GM23338 (cell line): Measurements from ENCODE around the gene FUCA1. TPM values are rescaled to one million over a fixed set of nuclear protein-coding genes. Genes with fewer than 3 reads are reported as not detected.

Experiments used
- ATAC-seq: fragments of 200-7000 bp; cut with Tn5 transposase; 3 replicates; pipeline ENCODE4 v1.9.1; 2020
- DNase-seq: peaks from one replicate; pipeline ENCODE4 v3.0.0-alpha.2; 2015; ENCODE audit warnings: low spot score
- H2AFZ ChIP-seq: fragments of 200-600 bp; sonication (generic); 2 replicates; pipeline ENCODE4 v1.8.0; 2016; ENCODE audit warnings: antibody characterized with exemption, mild to moderate bottlenecking, moderate library complexity
- H3F3A ChIP-seq: fragments of 200-600 bp; sonication (generic); replicated peaks from 2 replicates; pipeline ENCODE4 v1.8.0; 2017; ENCODE audit warnings: antibody characterized with exemption, mixed run types, low read depth
- H3K27ac ChIP-seq: fragments of 200-600 bp; sonication (generic); 2 replicates; pipeline ENCODE4 v1.6.1; 2016; ENCODE audit warnings: low read depth
- H3K27me3 ChIP-seq: fragments of 200-600 bp; sonication (generic); 2 replicates; pipeline ENCODE4 v1.8.0; 2016; ENCODE audit warnings: mild to moderate bottlenecking, mixed run types, moderate library complexity; ENCODE audit not compliant: insufficient read depth
- H3K36me3 ChIP-seq: fragments of 200-600 bp; sonication (generic); 2 replicates; pipeline ENCODE4 v1.8.0; 2016; ENCODE audit warnings: mild to moderate bottlenecking; ENCODE audit not compliant: insufficient read depth
- H3K4me1 ChIP-seq: fragments of 200-600 bp; sonication (generic); 2 replicates; pipeline ENCODE4 v1.8.0; 2016; ENCODE audit warnings: mild to moderate bottlenecking, moderate library complexity; ENCODE audit not compliant: insufficient read depth
- H3K4me2 ChIP-seq: fragments of 200-600 bp; sonication (generic); 2 replicates; pipeline ENCODE4 v1.7.1; 2017; ENCODE audit warnings: mixed run types
- H3K4me3 ChIP-seq: fragments of 200-600 bp; sonication (generic); 2 replicates; pipeline ENCODE4 v1.6.1; 2016; ENCODE audit warnings: mixed run types
- H3K79me2 ChIP-seq: fragments of 200-600 bp; sonication (generic); replicated peaks from 2 replicates; pipeline ENCODE4 v1.8.0; 2017; ENCODE audit warnings: mild to moderate bottlenecking; ENCODE audit not compliant: insufficient read depth
- H3K9me2 ChIP-seq: fragments of 200-600 bp; sonication (generic); 2 replicates; pipeline ENCODE4 v1.8.0; 2017; ENCODE audit not compliant: insufficient read depth
- H4K20me1 ChIP-seq: fragments of 200-600 bp; sonication (generic); replicated peaks from 2 replicates; pipeline ENCODE4 v1.8.0; 2017; ENCODE audit warnings: mild to moderate bottlenecking; ENCODE audit not compliant: insufficient read depth
- H3K27ac Mint-ChIP-seq: 2 replicates; pipeline ENCODE4 v1.8.0; 2020; ENCODE audit warnings: inconsistent platforms, mild to moderate bottlenecking, moderate library complexity, mixed read lengths
- H3K27me3 Mint-ChIP-seq: 3 replicates; pipeline ENCODE4 v1.8.0; 2022; ENCODE audit warnings: low read depth, mild to moderate bottlenecking, moderate library complexity, mixed read lengths, inconsistent platforms; ENCODE audit not compliant: insufficient read depth, poor library complexity
- H3K36me3 Mint-ChIP-seq: 3 replicates; pipeline ENCODE4 v1.8.0; 2021; ENCODE audit warnings: low read depth, mild to moderate bottlenecking, inconsistent platforms, moderate library complexity, mixed read lengths
- H3K4me1 Mint-ChIP-seq: 3 replicates; pipeline ENCODE4 v1.8.0; 2020; ENCODE audit warnings: mild to moderate bottlenecking, inconsistent platforms, mixed read lengths
- H3K4me3 Mint-ChIP-seq: 3 replicates; pipeline ENCODE4 v1.8.0; 2021; ENCODE audit warnings: moderate library complexity, mild to moderate bottlenecking, inconsistent platforms, mixed read lengths
- H3K9me3 Mint-ChIP-seq: 3 replicates; pipeline ENCODE4 v1.8.0; 2020; ENCODE audit warnings: moderate library complexity, mild to moderate bottlenecking, inconsistent platforms, mixed read lengths
- CREB1 ChIP-seq: fragments of 250-450 bp; sonication (Bioruptor Pico); IDR thresholded peaks from 2 replicates; pipeline ENCODE4 v1.5.0; 2020; ENCODE audit warnings: low read depth, mild to moderate bottlenecking, moderate library complexity
- CTCF ChIP-seq, 2 experiments: fragments of 200-600 bp in 1 of 2; sonication (generic) in 1 of 2; conservative IDR thresholded peaks; 2 replicates each; pipeline versions ENCODE4 v1.5.1 to v1.6.1; 2016 to 2017; ENCODE audit warnings: antibody characterized with exemption in 2 of 2, low read depth in 2 of 2, mild to moderate bottlenecking in 2 of 2, moderate library complexity in 1 of 2
- ETS1 ChIP-seq: IDR thresholded peaks from 2 replicates; pipeline ENCODE4 v1.6.1; 2016; ENCODE audit warnings: antibody characterized with exemption
- EZH2 ChIP-seq: fragments of 200-600 bp; sonication (generic); IDR thresholded peaks from one replicate; pipeline ENCODE4 v1.8.0; 2017; ENCODE audit warnings: antibody characterized with exemption, mild to moderate bottlenecking, low read depth; ENCODE audit not compliant: unreplicated experiment
- EZH2phosphoT487 ChIP-seq: fragments of 200-600 bp; sonication (generic); IDR thresholded peaks from one replicate; pipeline ENCODE4 v1.8.1; 2018; ENCODE audit warnings: antibody characterized with exemption; ENCODE audit not compliant: unreplicated experiment
- POLR2AphosphoS5 ChIP-seq: IDR thresholded peaks from 2 replicates; pipeline ENCODE4 v1.6.1; 2016; ENCODE audit warnings: antibody characterized with exemption, low read depth
- REST ChIP-seq: IDR thresholded peaks from one replicate; pipeline ENCODE4 v1.6.1; 2018; ENCODE audit warnings: antibody characterized with exemption; ENCODE audit not compliant: unreplicated experiment
- STAT1 ChIP-seq: IDR thresholded peaks from one replicate; pipeline ENCODE4 v1.6.1; 2016; ENCODE audit warnings: antibody characterized with exemption; ENCODE audit not compliant: unreplicated experiment
- ZNF331 ChIP-seq: fragments of 250-450 bp; sonication (Bioruptor Pico); IDR thresholded peaks from 2 replicates; pipeline ENCODE4 v1.5.0; 2020; ENCODE audit warnings: low read depth, mild to moderate bottlenecking, moderate library complexity
- long read RNA-seq: library from polyadenylated mRNA; unstranded; transcript quantifications from one replicate; pipeline ENCODE4 v2.0.0, GENCODE V29; 2020; ENCODE audit not compliant: unreplicated experiment
- polyA plus RNA-seq: library from polyadenylated mRNA; unstranded; fragments of >200 nt; fragmentation: Nextera tagmentation; extraction: Ambion mirVana; gene quantifications from 2 replicates; pipeline ENCODE4 v1.2.1, GENCODE V29; 2016
- total RNA-seq: library from RNA; depleted of rRNA; stranded (reverse); fragments of >200 nt; shearing (Covaris generic); gene quantifications from 2 replicates; pipeline ENCODE4 v1.2.3, GENCODE V29; 2014; rRNA removed

The FUCA1 gene
- total RNA-seq = 8.5 and 10.2 TPM in 2 replicates
- polyA plus RNA-seq = 3.5 and 4.4 TPM in 2 replicates
- long read RNA-seq, transcript FUCA1-201 (8 exons, 2,047 nt) = major isoform, 7 of 8 reads
- long read RNA-seq, partial matches to known transcripts = 0 of 8 reads
- long read RNA-seq, other reads (novel, unspliced or antisense) = 1 of 8 reads

- peak; percentile 99 for DNase-seq
- peaks cover 28% of the 10 kb centered on the region for H3K27me3 Mint-ChIP-seq
- peak within 1 kb of the TSS; percentile 92 for H3K4me2 ChIP-seq
- H4K20me1 ChIP-seq = no peaks in the 10 kb centered on the region
- H3K79me2 ChIP-seq = no peaks in the 10 kb centered on the region
- peak; percentile 96 for ATAC-seq
- no peaks in the 10 kb centered on the region for H3K4me1 Mint-ChIP-seq
- H2AFZ ChIP-seq = peak within 1 kb of the TSS; percentile 94
- H3K36me3 ChIP-seq = no peaks in the 10 kb centered on the region
- peak within 1 kb of the TSS; percentile 75 for H3K4me3 Mint-ChIP-seq
- no peak within 1 kb of the TSS for H3K27ac Mint-ChIP-seq
- no peaks in the 10 kb centered on the region; the same call in 2 of the 3 replicates for H3K9me3 Mint-ChIP-seq
- H3K27me3 ChIP-seq = peaks cover 25% of the 10 kb centered on the region
- TF ChIP-seq EZH2phosphoT487 (no peak), ETS1 (0 out of 2 replicates have a peak, but pooled peaks have one; percentile 6), CTCF (conservative IDR thresholded peaks at IDR 0.05; ENCODE audit: low read depth in 2 of 2) (peak; percentile 81 to 94), REST (no peak), CREB1 (CRISPR knock-in tag) (peak; percentile 41), ZNF331 (CRISPR knock-in tag) (no peak), STAT1 (no peak), EZH2 (peak; percentile 19), POLR2AphosphoS5 (peak; percentile 77)
- H3K36me3 Mint-ChIP-seq = no peaks in the 10 kb centered on the region
- peak within 1 kb of the TSS; percentile 86 for H3K4me3 ChIP-seq
- H3K9me2 ChIP-seq = no peaks in the 10 kb centered on the region
- peaks cover 3% of the 10 kb centered on the region; the same call in 1 of the 2 replicates for H3K4me1 ChIP-seq
- H3K27ac ChIP-seq = no peak within 1 kb of the TSS
- no peaks in the 10 kb centered on the region for H3F3A ChIP-seq
Observed at GRCh38 chr1:23867895-23868556, at the start of gene FUCA1. TSS of gene FUCA1 (minus strand) at chr1:23868290. CDS start at chr1:23868286, 4 bp downstream.
